K562 (cell line): ENCODE measurements around the gene ARHGEF33.

Experiments
- CTCF ChIP-seq, 3 experiments: IDR thresholded peaks in 2 of 3; conservative IDR thresholded peaks in 1 of 3; 2 replicates each; pipeline ENCODE4 v1.5.1; 2011 to 2012; ENCODE audit warnings: low read length in 3 of 3, mild to moderate bottlenecking in 3 of 3, control low read depth in 2 of 3, improper control_type of control experiment in 1 of 3, inconsistent platforms in 1 of 3, low read depth in 1 of 3, mixed read lengths in 1 of 3, moderate library complexity in 1 of 3; ENCODE audit not compliant: insufficient read depth in 2 of 3
- ELF4 ChIP-seq: fragments of 450-650 bp; formaldehyde crosslinking; IDR thresholded peaks from 2 replicates; pipeline ENCODE4 v1.4.0; 2022; ENCODE audit warnings: missing genetic modification characterization
- IRF9 ChIP-seq: fragments of 450-650 bp; IDR thresholded peaks from 2 replicates; pipeline ENCODE4 v1.6.1; 2016; ENCODE audit warnings: missing biosample characterization, missing genetic modification characterization
- MAX ChIP-seq: sonication (generic); formaldehyde crosslinking; IDR thresholded peaks from 2 replicates; pipeline ENCODE4 v1.9.0; 2022; ENCODE audit warnings: mild to moderate bottlenecking, missing genetic modification reagents
- MLX ChIP-seq, 2 experiments: fragments of 450-650 bp in 1 of 2; sonication (generic) in 1 of 2; formaldehyde crosslinking; conservative IDR thresholded peaks; 2 replicates each; pipeline versions ENCODE4 v1.4.0 to v1.8.1; 2020 to 2022; ENCODE audit warnings: mild to moderate bottlenecking in 1 of 2, missing genetic modification reagents in 1 of 2
- NFYB ChIP-seq: IDR thresholded peaks from 2 replicates; pipeline ENCODE4 v1.6.1; 2011; ENCODE audit warnings: mild to moderate bottlenecking, moderate library complexity; ENCODE audit not compliant: insufficient read length; ENCODE audit errors: extremely low read depth
- POLR2A ChIP-seq: fragments of 450-650 bp; conservative IDR thresholded peaks from 2 replicates; pipeline ENCODE4 v1.6.1; 2016
- TAF1 ChIP-seq: IDR thresholded peaks from 2 replicates; pipeline ENCODE4 v1.6.1; 2011; ENCODE audit warnings: mild to moderate bottlenecking, low read length, moderate library complexity; ENCODE audit not compliant: insufficient read depth, control insufficient read depth, severe bottlenecking; ENCODE audit errors: extremely low read depth
- ZBTB43 ChIP-seq: sonication (generic); formaldehyde crosslinking; IDR thresholded peaks from 2 replicates; pipeline ENCODE4 v1.8.0; 2023; ENCODE audit warnings: mild to moderate bottlenecking, missing genetic modification reagents
- ZBTB9 ChIP-seq: fragments of 450-650 bp; formaldehyde crosslinking; IDR thresholded peaks from 2 replicates; pipeline ENCODE4 v1.4.0; 2020; ENCODE audit warnings: mild to moderate bottlenecking, moderate library complexity
- ZNF274 ChIP-seq: IDR thresholded peaks from 2 replicates; pipeline ENCODE4 v1.6.1; 2011; ENCODE audit warnings: low read depth, mild to moderate bottlenecking, low read length, moderate library complexity, borderline replicate concordance
- ZNF318 ChIP-seq, 2 experiments: fragments of 450-650 bp; IDR thresholded peaks; 2 replicates each; pipeline ENCODE4 v1.6.1; 2016; ENCODE audit warnings: mild to moderate bottlenecking in 2 of 2, borderline replicate concordance in 1 of 2, low read depth in 1 of 2, moderate library complexity in 1 of 2
- ZNF583 ChIP-seq: fragments of 250-450 bp; sonication (Bioruptor Pico); IDR thresholded peaks from 2 replicates; pipeline ENCODE4 v1.4.0; 2020

- TF ChIP-seq CTCF (IDR thresholded peaks at IDR 0.05 in 2 of 3, conservative IDR thresholded peaks at IDR 0.05 in 1 of 3; ENCODE audit: insufficient read depth in 2 of 3, low read depth in 1 of 3, low read length in 3 of 3) (no peak), POLR2A (no peak), ELF4 (CRISPR knock-in tag) (no peak), ZNF274 (no peak), MAX (no peak), NFYB (no peak), ZNF583 (CRISPR knock-in tag) (no peak), IRF9 (no peak), TAF1 (no peak), ZBTB43 (CRISPR knock-in tag) (no peak), ZNF318 (IDR thresholded peaks at IDR 0.05; ENCODE audit: borderline replicate concordance in 1 of 2, low read depth in 1 of 2) (no peak), ZBTB9 (CRISPR knock-in tag) (no peak), MLX (CRISPR knock-in tag; conservative IDR thresholded peaks at IDR 0.05) (no peak)
These were observed 91.5 kb downstream of the ARHGEF33 start for GRCh38 chr2:38981003-38981669.
